ENCODE data around the gene CISD3. TPM values are rescaled to one million over a fixed set of nuclear protein-coding genes. Genes with fewer than 3 reads are reported as not detected.
A peak's percentile ranks its signal among the peaks of the same experiment; 100 is the strongest.

CISD3 gene
- total and polyA plus RNA-seq, 2 donors (not counting 1 experiment from before 2014, with no cell fraction given): 5.0 to 11.3 TPM

- ChIA-PET CTCF (interaction anchor here (0.6 to 6.4 kb wide), 8 partner anchors 9 to 172 kb away, joined by 3 to 54 read pairs (median 6); partner anchors contain the start of genes EPOP and PSMB3), POLR2A (interaction anchor here (0.6 to 1.4 kb wide), 8 partner anchors 10 to 423 kb away, joined by 3 to 11 read pairs (median 3); partner anchors contain the start of gene MLLT6)
- H3K4me3 ChIP-seq (ENCODE audit: control extremely low read depth in 1 of 5, extremely low read depth in 1 of 5, insufficient read depth in 1 of 5, low read depth in 2 of 5, low read length in 4 of 5): peak overlapping the region in 4 of 5 experiments; percentile 49 to 85 (median 64)
- TF ChIP-seq CTCF (IDR thresholded peaks at IDR 0.05) (no peak), EZH2 (IDR thresholded peaks at IDR 0.05; ENCODE audit: borderline replicate concordance, insufficient read depth, low read depth, low read length, poor library complexity, severe bottlenecking) (no peak)
- peak overlapping the region; percentile 83 for H2AFZ ChIP-seq (ENCODE audit: insufficient read depth, low read depth, low read length, poor library complexity, severe bottlenecking)
- no peaks in the 10 kb centered on the region for H3K27me3 ChIP-seq (replicated peaks in 1 of 4; ENCODE audit: control extremely low read depth in 1 of 4, control insufficient read depth in 3 of 4, insufficient read depth in 4 of 4, low read length in 3 of 4)
- intact Hi-C loops (cut with micrococcal nuclease): loop anchor here (1.0 kb wide), 4 partner anchors 22 to 53 kb away; partner anchors contain the start of genes MLLT6 and PSMB3
- H3K4me1 ChIP-seq (ENCODE audit: control insufficient read depth in 2 of 2, insufficient read depth in 2 of 2, low read length in 2 of 2): peaks cover 32 to 65% of the 10 kb centered on the region in 2 donors
- H3K4me2 ChIP-seq (replicated peaks; ENCODE audit: low read depth, low read length, poor library complexity, severe bottlenecking): peak overlapping the region; percentile 93
- no peaks in the 10 kb centered on the region for H3K79me2 ChIP-seq (ENCODE audit: control insufficient read depth, insufficient read depth, low read length)
- H3K9ac ChIP-seq (ENCODE audit: low read length): peak overlapping the region; percentile 77
- no peaks in the 10 kb centered on the region for H3K9me3 Mint-ChIP-seq (ENCODE audit: insufficient read depth)
- ATAC-seq (ENCODE audit: low read depth) (no peak), DNase-seq (no peak)
- H3K9me3 ChIP-seq (ENCODE audit: control extremely low read depth in 1 of 3, control insufficient read depth in 2 of 3, insufficient read depth in 1 of 3, low read length in 2 of 3): peaks cover 0 to 13% (median 0%) of the 10 kb centered on the region in 3 donors
- H3K4me1 Mint-ChIP-seq: peaks cover 60% of the 10 kb centered on the region
- H3K27ac Mint-ChIP-seq: peak overlapping the region; percentile 89
- H4K20me1 ChIP-seq (ENCODE audit: control insufficient read depth, insufficient read depth, low read length, poor library complexity, severe bottlenecking): peaks cover 7% of the 10 kb centered on the region
- H3K36me3 ChIP-seq (replicated peaks in 1 of 2; ENCODE audit: control extremely low read depth in 1 of 2, control insufficient read depth in 1 of 2, extremely low read depth in 1 of 2, insufficient read depth in 2 of 2, low read length in 1 of 2): peaks cover 0 to 2% of the 10 kb centered on the region in 2 experiments
- H3K27ac ChIP-seq (ENCODE audit: low read length in 2 of 2): peak overlapping the region; percentile 79
- WGBS (ENCODE audit: insufficient coverage): 43% methylated on average over 22 of the region's 27 CpGs
- peak overlapping the region; percentile 87 for H3K4me3 Mint-ChIP-seq
- no peaks in the 10 kb centered on the region for H3K27me3 Mint-ChIP-seq
These were observed 612 bp downstream of the CISD3 start for GRCh38 chr17:38730526-38731379.
